ENCODE measurements around the gene TMEM91. TPM values are rescaled to one million over a fixed set of nuclear protein-coding genes. Genes with fewer than 3 reads are reported as not detected.

Gene TMEM91
- total RNA-seq, 4 donors from 2014 or later = 7.1 to 28.1 (median 10.9) TPM

DNA sequence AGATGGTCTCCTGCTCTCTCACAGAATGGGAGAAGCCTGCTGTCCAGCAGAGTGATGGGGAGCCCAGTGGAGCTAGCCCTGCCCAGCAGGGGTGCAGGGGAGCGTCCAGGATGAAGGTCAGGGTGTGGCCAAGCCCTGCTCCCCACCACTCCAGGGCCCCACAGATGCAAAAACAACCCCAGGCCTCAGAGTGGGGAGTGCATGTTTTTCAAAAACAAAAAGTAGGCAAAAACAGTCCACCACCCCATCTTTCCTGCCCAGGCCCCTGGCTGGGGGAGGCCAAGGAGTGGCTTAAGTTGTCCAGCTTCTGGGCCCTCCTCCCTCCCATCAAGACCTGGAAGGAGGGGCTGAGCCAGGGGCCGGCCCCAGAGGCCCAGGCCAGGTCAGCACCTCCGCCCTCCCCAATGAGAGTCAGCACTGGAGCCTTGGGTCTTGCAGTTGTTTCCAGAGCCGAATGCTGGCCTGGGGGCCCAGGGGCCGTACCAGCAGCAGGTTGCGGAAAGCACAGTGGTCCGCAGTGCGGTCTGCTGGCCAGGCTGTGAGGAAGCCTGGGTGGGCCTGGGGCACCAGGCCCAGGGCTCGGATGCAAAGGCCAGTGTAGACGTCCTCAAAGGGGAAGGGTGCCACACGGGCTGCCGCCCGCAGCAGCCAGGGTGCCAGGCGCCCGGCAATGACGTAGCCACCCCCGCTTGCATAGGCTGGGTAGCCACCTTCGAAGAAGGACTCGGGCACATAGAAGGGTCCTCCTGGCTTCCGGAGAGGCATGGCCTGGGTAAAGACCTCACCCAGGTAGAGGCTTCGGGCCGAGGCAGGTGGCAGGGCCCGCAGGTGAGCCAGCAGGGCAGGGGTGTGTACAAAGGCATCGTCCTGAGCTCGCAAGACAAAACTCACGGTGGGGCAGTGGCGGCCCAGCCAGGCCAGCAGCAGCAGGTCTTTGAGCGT lies 49.1 kb downstream of the TMEM91 start:
- Histone ChIP-seq H3K9me3 (no peaks in the 10 kb centered on the region), H3K36me3 (no peaks in the 10 kb centered on the region), H3K4me3 (no peak overlapping the region), H3K27ac (no peak overlapping the region), H3K27me3 (no peaks in the 10 kb centered on the region), H3K4me1 (peaks cover 4 to 9% of the 10 kb centered on the region in 2 donors)
- DNase-seq = no peak
- no peak for TF ChIP-seq POLR2A (IDR thresholded peaks at IDR 0.05)
- TF ChIP-seq, protein P1, sequence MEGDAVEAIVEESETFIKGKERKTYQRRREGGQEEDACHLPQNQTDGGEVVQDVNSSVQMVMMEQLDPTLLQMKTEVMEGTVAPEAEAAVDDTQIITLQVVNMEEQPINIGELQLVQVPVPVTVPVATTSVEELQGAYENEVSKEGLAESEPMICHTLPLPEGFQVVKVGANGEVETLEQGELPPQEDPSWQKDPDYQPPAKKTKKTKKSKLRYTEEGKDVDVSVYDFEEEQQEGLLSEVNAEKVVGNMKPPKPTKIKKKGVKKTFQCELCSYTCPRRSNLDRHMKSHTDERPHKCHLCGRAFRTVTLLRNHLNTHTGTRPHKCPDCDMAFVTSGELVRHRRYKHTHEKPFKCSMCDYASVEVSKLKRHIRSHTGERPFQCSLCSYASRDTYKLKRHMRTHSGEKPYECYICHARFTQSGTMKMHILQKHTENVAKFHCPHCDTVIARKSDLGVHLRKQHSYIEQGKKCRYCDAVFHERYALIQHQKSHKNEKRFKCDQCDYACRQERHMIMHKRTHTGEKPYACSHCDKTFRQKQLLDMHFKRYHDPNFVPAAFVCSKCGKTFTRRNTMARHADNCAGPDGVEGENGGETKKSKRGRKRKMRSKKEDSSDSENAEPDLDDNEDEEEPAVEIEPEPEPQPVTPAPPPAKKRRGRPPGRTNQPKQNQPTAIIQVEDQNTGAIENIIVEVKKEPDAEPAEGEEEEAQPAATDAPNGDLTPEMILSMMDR (IDR thresholded peaks at IDR 0.05) = no peak
- intact Hi-C loops (cut with DNase I; ENCODE audit: low total_unique reads) = no loop called here

DNA sequence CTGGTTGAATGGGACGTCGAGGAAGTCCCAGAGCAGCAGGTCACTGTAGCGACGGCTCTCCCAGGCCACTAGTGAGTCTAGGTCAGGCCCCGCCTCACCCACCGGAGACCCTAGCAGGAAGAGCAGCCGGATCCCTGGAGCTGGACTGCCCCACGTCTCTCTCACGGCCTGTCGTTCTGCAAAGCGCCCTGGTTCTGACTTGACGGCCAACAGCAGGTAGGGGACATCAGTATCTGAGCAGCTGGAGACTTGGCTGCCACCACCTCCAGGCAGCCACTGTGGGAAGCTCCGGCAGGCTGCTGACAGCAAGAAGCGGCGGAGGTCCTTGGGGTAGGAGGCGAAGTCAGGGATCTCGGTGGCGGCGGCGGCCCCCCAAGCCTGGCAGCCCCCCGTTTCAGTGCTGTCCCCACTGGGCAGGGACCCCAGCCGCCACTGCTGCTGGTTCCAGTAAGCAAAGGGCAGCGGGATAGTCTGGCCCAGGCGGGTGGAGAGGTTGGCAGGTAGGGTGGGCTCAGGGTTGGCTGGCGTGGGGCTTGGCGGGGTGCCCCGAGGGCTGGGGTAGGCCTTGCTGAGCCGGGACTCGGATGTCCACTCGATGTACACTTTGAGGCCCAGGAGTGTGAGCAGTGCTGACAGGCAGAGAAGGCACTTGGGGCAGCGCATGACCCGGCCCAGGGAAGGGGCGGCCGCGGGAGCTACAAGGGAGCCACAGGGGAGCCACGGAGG lies 49.9 kb downstream of the TMEM91 start:
- H3K36me3 ChIP-seq = no peaks in the 10 kb centered on the region
- intact Hi-C loops (cut with DNase I; ENCODE audit: low total_unique reads) = no loop called here
- DNase-seq = no peak
- no peaks in the 10 kb centered on the region for H3K27me3 ChIP-seq
- peaks cover 4 to 9% of the 10 kb centered on the region in 2 donors for H3K4me1 ChIP-seq
- no peaks in the 10 kb centered on the region for H3K9me3 ChIP-seq
- TF ChIP-seq, protein P1 (IDR thresholded peaks at IDR 0.05) = no peak
- TF ChIP-seq POLR2A (IDR thresholded peaks at IDR 0.05) = no peak
- peak overlapping the region; percentile 86 to 87 for H3K27ac ChIP-seq
- peak overlapping the region; percentile 42 to 44 for H3K4me3 ChIP-seq

DNA sequence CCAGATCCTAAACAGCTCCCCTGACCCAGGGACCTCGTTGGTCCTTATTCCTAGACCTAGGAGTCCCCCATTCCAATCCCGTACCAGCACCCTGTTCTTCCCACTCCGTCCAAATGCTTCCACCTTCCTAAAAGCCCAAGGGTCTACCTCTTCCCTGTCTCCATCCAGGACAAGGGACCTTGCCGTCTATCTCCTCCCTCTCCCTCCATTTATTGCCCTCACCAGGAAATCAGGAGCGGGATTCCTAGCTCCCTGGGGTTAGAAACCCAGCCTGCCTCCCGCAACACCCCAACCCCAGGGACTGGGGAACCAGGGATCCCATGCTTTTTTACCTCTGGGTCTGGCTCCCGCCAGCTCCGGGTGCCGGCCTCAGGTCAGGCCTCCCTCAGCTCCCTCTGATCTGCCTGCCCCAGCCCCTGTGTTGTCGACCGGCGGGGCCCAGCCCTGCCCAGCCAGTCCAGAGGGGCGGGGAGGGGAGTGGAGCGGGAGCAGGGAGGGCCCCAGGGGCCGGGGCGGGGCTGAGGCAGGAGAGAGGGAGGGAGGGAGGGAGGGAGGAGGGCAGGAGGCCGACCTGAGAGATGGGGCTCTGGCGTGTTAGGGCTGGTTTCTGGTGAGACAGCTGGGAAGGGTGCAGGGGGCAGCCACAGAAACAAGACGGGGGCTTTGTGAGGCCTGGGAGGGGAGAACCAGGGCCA lies 50.8 kb downstream of the TMEM91 start, which contains the start of gene B3GNT8:
TSS of gene B3GNT8 (minus strand) at position 423 of the 695 bp plus-strand sequence. CDS start 596 bp downstream, outside the sequence.
- no peaks in the 10 kb centered on the region for H3K36me3 ChIP-seq
- intact Hi-C loops (cut with DNase I; ENCODE audit: low total_unique reads) = no loop called here
- H3K4me3 ChIP-seq = peak within 1 kb of the TSS; percentile 42 to 44
- no peaks in the 10 kb centered on the region for H3K9me3 ChIP-seq
- peak within 1 kb of the TSS; percentile 86 to 87 for H3K27ac ChIP-seq
- H3K27me3 ChIP-seq = no peaks in the 10 kb centered on the region
- TF ChIP-seq, protein P1 (IDR thresholded peaks at IDR 0.05) = no peak
- TF ChIP-seq POLR2A (IDR thresholded peaks at IDR 0.05) = peak in 1 of 2 donors; percentile 44
- DNase-seq = peak; percentile 79 to 84
- peaks cover 4 to 9% of the 10 kb centered on the region in 2 donors for H3K4me1 ChIP-seq

DNA sequence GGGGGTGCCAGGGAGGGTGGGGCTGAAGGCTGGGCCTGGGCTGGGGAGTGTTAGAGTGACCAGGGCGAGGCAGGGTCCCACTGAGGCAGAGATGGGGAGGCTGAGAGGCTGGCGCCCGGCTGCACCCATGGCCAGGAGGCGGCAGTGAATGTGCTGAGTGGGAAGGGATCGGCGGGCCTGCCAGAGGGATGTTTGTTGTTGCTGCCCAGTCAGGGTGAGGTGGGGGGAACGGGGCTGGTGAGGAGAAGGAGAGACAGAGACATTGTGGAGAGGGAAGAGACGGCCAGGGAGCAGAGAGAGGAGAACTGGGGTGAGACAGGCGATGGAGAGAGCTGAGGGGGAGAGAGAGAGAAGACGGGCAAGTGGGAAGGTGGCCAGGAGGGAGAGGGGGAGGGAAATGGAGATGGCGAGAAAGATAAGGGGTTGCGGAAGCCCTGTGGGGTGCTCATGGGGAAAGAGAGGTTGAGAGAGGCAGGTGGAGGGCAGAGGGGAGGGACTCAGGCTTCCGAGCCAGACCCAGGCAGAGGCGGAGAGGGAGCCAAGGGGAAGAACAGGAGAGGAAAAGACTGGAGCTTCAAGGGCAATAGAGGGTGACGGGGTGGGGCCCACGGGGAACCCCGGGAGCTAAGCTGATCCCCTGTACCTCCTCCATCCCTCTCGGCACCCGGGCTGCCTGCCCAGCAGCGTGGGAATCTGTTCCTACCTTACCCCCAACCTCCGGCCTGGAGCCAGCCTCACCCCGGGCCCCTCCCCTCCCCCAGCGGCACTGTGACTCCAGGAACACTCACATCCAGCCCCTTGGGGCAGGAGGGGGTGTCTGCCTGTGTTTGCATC lies 51.5 kb downstream of the TMEM91 start:
- Histone ChIP-seq H3K4me1 (peaks cover 4 to 9% of the 10 kb centered on the region in 2 donors), H3K4me3 (peak overlapping the region; percentile 42 to 44), H3K27ac (peak overlapping the region; percentile 86 to 87), H3K9me3 (no peaks in the 10 kb centered on the region), H3K36me3 (no peaks in the 10 kb centered on the region), H3K27me3 (no peaks in the 10 kb centered on the region)
- DNase-seq = peak; percentile 32 to 54
- TF ChIP-seq POLR2A (IDR thresholded peaks at IDR 0.05) = no peak
- intact Hi-C loops (cut with DNase I; ENCODE audit: low total_unique reads) = no loop called here
